ENCODE data around the gene AMT.

AMT gene

GRCh38 chr3:49422379-49423248 is at the start of gene AMT:
Gene AMT, minus strand, starts transcription at chr3:49422473. Its CDS starts 23 bp downstream, at chr3:49422450.
- DNase-seq, result no peak

GRCh38 chr3:49470714-49471420 is 48.6 kb upstream of the AMT start:
- no peak for DNase-seq

- DNase-seq, result peak; percentile 91
These were observed 47.9 kb upstream of the AMT start, which contains the start of gene DAG1 for GRCh38 chr3:49469936-49470713. Gene DAG1, plus strand, starts transcription at chr3:49470267. Its CDS starts 40,268 bp downstream, at chr3:49510535.

- peak; percentile 61 for DNase-seq
These were observed 47.0 kb upstream of the AMT start for GRCh38 chr3:49469037-49469935.

GRCh38 chr3:49466085-49466484 is 43.8 kb upstream of the AMT start:
- DNase-seq, result no peak

GRCh38 chr3:49465270-49466034 is 43.2 kb upstream of the AMT start:
- no peak for DNase-seq

GRCh38 chr3:49462222-49462621 is 39.9 kb upstream of the AMT start:
- DNase-seq, result no peak

GRCh38 chr3:49461443-49462171 is 39.3 kb upstream of the AMT start:
- no peak for DNase-seq

GRCh38 chr3:49460956-49461355 is 38.7 kb upstream of the AMT start:
- no peak for DNase-seq

GRCh38 chr3:49460188-49460890 is 38.1 kb upstream of the AMT start:
- no peak for DNase-seq

- DNase-seq, result no peak
These were observed 34.2 kb upstream of the AMT start for GRCh38 chr3:49456466-49456865.

GRCh38 chr3:49454898-49455681 is 32.8 kb upstream of the AMT start:
- DNase-seq, result no peak

GRCh38 chr3:49454458-49454857 is 32.2 kb upstream of the AMT start:
- peak; percentile 41 for DNase-seq

- DNase-seq, result no peak
These were observed 31.3 kb upstream of the AMT start for GRCh38 chr3:49453621-49454020.

- DNase-seq, result no peak
These were observed 23.1 kb upstream of the AMT start for GRCh38 chr3:49445391-49445790.

- no peak for DNase-seq
These were observed 12.5 kb upstream of the AMT start for GRCh38 chr3:49434731-49435130.

GRCh38 chr3:49428752-49429080 is 6.4 kb upstream of the AMT start:
- no peak for DNase-seq

- no peak for DNase-seq
These were observed 5.3 kb upstream of the AMT start for GRCh38 chr3:49427586-49427985.

GRCh38 chr3:49424816-49425215 is 2.5 kb upstream of the AMT start:
- DNase-seq, result no peak

Data from NCI-H146 (cell line).